Globus pallidus (tissue), 1 donor: ENCODE measurements around the gene RBM8A.

Source experiments
- DNase-seq: peaks from one replicate; pipeline ENCODE4 v3.0.0-alpha.2; 2015; ENCODE audit warnings: low spot score

The RBM8A gene

DNA sequence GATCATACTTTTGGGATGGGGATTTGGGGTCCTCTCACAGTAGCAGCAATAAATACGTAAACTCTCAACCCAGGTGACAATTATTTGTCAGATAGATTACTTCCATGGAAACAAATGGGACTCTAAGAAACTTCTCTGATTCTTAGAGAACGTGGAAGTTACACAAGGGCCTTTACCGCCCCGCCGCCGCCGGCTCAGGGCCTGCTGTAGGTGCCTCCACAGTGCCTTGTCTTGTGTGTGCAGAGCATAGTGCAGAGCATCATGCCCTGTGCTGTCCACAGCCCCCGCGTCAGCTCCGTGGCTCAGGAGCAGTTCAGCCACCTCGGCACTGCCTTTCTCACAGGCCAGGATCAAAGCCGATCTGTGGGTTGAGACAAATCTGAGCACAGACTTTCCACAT lies 52.6 kb downstream of the RBM8A start:
- DNase-seq, result no peak

DNA sequence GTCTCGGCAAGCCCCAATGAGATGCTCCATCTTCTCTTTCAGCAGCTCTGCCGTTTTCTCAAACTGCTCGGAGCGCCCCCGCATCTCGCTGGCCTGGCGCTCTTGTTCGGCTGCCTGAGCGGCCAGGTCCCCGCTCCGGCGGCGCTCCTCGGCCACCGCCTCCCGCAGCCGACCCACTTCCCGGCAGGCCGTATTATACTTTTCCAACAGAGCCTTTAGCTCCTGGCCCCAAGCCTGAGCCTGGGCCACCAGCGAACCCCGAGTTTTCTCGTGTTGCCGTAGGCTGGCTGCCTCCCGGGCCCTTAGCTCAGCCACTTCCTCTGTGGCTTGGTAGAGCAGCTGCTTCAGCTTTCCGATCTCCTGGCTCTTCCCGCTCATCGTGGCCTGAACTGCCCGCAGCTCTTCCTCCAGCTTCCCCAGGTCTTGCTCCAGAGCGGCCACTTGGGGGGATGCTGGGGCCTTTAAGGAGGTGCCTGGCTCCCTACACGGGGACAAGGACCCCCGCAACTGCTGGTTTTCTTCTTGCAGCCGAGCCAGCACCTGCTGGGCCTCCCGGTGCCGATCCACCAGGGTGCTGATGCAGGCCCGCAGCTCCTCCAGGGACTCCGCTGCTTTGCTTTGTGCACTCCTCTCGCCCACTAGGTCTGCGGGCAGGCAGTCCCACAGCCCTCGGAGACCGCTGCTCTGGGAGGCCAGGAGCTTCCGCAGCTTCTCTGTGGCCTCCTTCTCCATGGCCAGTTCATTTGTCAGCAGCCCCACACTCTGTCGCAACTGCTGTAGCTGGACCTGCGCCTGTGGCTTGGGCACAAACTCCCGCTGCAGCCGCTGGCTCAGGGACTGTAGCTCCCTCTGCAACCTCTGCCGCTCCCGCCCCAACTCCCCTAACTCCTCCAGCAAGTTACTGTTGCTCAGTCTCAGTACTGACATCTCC lies 55.0 kb downstream of the RBM8A start:
- DNase-seq, result peak; percentile 46
